Keratinocyte (primary cell): ENCODE data around the gene FAR1. TPM values are rescaled to one million over a fixed set of nuclear protein-coding genes. Genes with fewer than 3 reads are reported as not detected.
"Not testable (repeated sequence)": the region's sequence is repeated elsewhere in the genome, so short reads cannot be mapped to it uniquely, and the experiment has no call there.

Experiments used
- DNase-seq: peaks from one replicate; pipeline ENCODE4 v3.0.0-alpha.2; 2011; ENCODE audit warnings: low read depth, missing footprints, low spot score
- FAIRE-seq: peaks from 2 replicates; lab custom pipeline; 2011; peaks lifted over from hg19 to GRCh38; lab: Jason Lieb, UNC
- H2AFZ ChIP-seq: 2 replicates; pipeline ENCODE4 v1.6.0; 2012; ENCODE audit warnings: low read length, control low read depth, inconsistent platforms; ENCODE audit not compliant: control insufficient read depth
- H3K27ac ChIP-seq: 2 replicates; pipeline ENCODE4 v1.5.1; 2011; ENCODE audit warnings: low read length; ENCODE audit not compliant: control insufficient read depth, insufficient read depth
- H3K27me3 ChIP-seq: 3 replicates; pipeline ENCODE4 v1.6.0; 2011; ENCODE audit warnings: low read length; ENCODE audit not compliant: control insufficient read depth, insufficient read depth; ENCODE audit errors: extremely low read depth
- H3K36me3 ChIP-seq, 2 experiments: 2 replicates in 1 of 2; 3 replicates in 1 of 2; pipeline ENCODE4 v1.5.1; 2011; ENCODE audit warnings: low read length in 2 of 2, mild to moderate bottlenecking in 1 of 2; ENCODE audit not compliant: control insufficient read depth in 2 of 2, insufficient read depth in 2 of 2; ENCODE audit errors: extremely low read depth in 1 of 2
- H3K4me1 ChIP-seq: 3 replicates; pipeline ENCODE4 v1.5.1; 2011; ENCODE audit warnings: low read length; ENCODE audit not compliant: control insufficient read depth, insufficient read depth; ENCODE audit errors: extremely low read depth
- H3K4me2 ChIP-seq: 3 replicates; pipeline ENCODE4 v1.6.0; 2011; ENCODE audit warnings: low read depth, low read length; ENCODE audit not compliant: control insufficient read depth, insufficient read depth; ENCODE audit errors: extremely low read depth
- H3K4me3 ChIP-seq, 3 experiments: fragments of 200-600 bp in 1 of 3; sonication (generic) in 1 of 3; 2 replicates in 2 of 3; 3 replicates in 1 of 3; pipeline ENCODE4 v1.5.1; 2011 to 2016; ENCODE audit warnings: low read length in 3 of 3, mild to moderate bottlenecking in 3 of 3, control low read depth in 2 of 3, inconsistent platforms in 1 of 3, low read depth in 1 of 3, mixed read lengths in 1 of 3, mixed run types in 1 of 3, moderate library complexity in 1 of 3; ENCODE audit not compliant: control insufficient read depth in 2 of 3, insufficient read depth in 2 of 3; ENCODE audit errors: extremely low read depth in 1 of 3
- H3K79me2 ChIP-seq: 2 replicates; pipeline ENCODE4 v1.6.0; 2012; ENCODE audit warnings: low read length; ENCODE audit not compliant: control insufficient read depth, insufficient read depth
- H3K9ac ChIP-seq: 3 replicates; pipeline ENCODE4 v1.6.0; 2011; ENCODE audit warnings: low read length; ENCODE audit not compliant: control insufficient read depth, insufficient read depth; ENCODE audit errors: extremely low read depth
- H3K9me1 ChIP-seq: 3 replicates; pipeline ENCODE4 v1.6.0; 2011; ENCODE audit warnings: low read length; ENCODE audit not compliant: control insufficient read depth, insufficient read depth; ENCODE audit errors: extremely low read depth
- H3K9me3 ChIP-seq: 2 replicates; pipeline ENCODE4 v1.5.1; 2012; ENCODE audit warnings: low read depth, low read length; ENCODE audit not compliant: control insufficient read depth
- H4K20me1 ChIP-seq: 3 replicates; pipeline ENCODE4 v1.6.0; 2011; ENCODE audit warnings: low read length; ENCODE audit not compliant: control insufficient read depth, insufficient read depth; ENCODE audit errors: extremely low read depth
- EZH2 ChIP-seq: IDR thresholded peaks from one replicate; pipeline ENCODE4 v1.6.1; 2012; ENCODE audit warnings: inconsistent platforms, mild to moderate bottlenecking, low read length, moderate library complexity
- dilution Hi-C: fragments of 300-500 bp; cut with MboI; formaldehyde crosslinking; loops from one replicate; pipeline ENCODE4 v1.7.0; 2020; ENCODE audit warnings: low sequenced_read_pairs; ENCODE audit not compliant: extremely low pct_ligation_motif_present
- polyA plus RNA-seq, 5 experiments: library from polyadenylated mRNA; depleted of rRNA in 3 of 5; stranded (reverse) in 3 of 5; stranded (forward) in 1 of 5; unstranded in 1 of 5; fragments of >200 nt; gene quantifications; 1 replicate in 1 of 5; 2 replicates in 3 of 5; 3 replicates in 1 of 5; pipeline versions ENCODE4 v1.2.1 to v1.2.3, GENCODE V29; 2011 to 2012; ENCODE audit warnings: missing spikeins in 2 of 5, low read depth in 1 of 5, low replicate concordance in 1 of 5
- TF ChIP-seq, protein P1 (sequence below), 3 experiments: IDR thresholded peaks in 1 of 3; conservative IDR thresholded peaks in 1 of 3; optimal IDR thresholded peaks in 1 of 3; 2 replicates in 2 of 3; 3 replicates in 1 of 3; pipeline versions ENCODE3 to v1.5.1; 2011; ENCODE audit warnings: low read length in 3 of 3, mild to moderate bottlenecking in 3 of 3, moderate library complexity in 2 of 3, control low read depth in 1 of 3, inconsistent platforms in 1 of 3; ENCODE audit not compliant: insufficient read depth in 2 of 3; ENCODE audit errors: extremely low read depth in 1 of 3

The FAR1 gene
- polyA plus RNA-seq, 1 donor (not counting 4 experiments of a cell fraction or from before 2014, with no cell fraction given) = 140 TPM

DNA sequence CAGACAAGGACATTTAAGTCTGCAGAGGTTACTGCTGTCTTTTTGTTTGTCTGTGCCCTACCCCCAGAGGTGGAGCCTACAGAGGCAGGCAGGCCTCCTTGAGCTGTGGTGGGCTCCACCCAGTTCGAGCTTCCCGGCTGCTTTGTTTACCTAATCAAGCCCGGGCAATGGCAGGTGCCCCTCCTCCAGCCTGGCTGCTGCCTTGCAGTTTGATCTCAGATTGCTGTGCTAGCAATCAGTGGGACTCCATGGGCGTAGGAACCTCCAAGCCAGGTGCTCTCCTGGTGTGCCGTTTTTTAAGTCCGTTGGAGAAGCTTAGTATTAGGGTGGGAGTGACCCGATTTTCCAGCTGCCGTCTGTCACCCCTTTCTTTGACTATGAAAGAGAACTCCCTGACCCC lies 39.8 kb upstream of the FAR1 start:
- H3K36me3 ChIP-seq, H3K9ac ChIP-seq, H3K9me3 ChIP-seq, H3K27me3 ChIP-seq, H2AFZ ChIP-seq, H3K4me1 ChIP-seq, H3K4me2 ChIP-seq, FAIRE-seq, H3K4me3 ChIP-seq, DNase-seq, H3K9me1 ChIP-seq, dilution Hi-C loops, H3K79me2 ChIP-seq, H4K20me1 ChIP-seq, H3K27ac ChIP-seq: not testable (repeated sequence)

DNA sequence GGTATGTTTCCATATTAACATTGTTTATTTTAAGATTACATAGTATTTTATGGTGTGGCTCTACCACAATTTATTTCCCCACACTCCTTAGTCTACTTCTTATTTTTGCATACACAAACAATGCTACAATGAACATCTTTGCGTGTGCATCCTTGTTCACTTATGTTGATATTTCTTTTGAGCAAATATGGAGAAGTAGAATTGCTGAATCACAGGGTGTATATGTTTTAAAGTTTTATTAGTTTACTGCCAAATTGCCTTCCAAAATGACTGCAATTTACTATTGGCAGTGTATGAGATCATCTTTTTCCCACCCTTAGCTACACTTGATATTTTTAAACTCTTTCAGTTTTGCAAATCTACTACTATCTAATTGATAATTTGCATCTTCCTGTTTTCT lies 38.7 kb upstream of the FAR1 start:
- Histone ChIP-seq H3K4me3 (no peak overlapping the region), H3K79me2 (no peaks in the 10 kb centered on the region), H3K4me2 (no peak overlapping the region), H4K20me1 (no peaks in the 10 kb centered on the region), H3K9me1 (no peaks in the 10 kb centered on the region), H3K9me3 (no peaks in the 10 kb centered on the region), H3K4me1 (no peaks in the 10 kb centered on the region), H3K27ac (no peak overlapping the region), H3K9ac (no peak overlapping the region), H2AFZ (no peak overlapping the region), H3K27me3 (no peaks in the 10 kb centered on the region), H3K36me3 (no peaks in the 10 kb centered on the region)
- dilution Hi-C loops = no loop called here
- TF ChIP-seq, protein P1, sequence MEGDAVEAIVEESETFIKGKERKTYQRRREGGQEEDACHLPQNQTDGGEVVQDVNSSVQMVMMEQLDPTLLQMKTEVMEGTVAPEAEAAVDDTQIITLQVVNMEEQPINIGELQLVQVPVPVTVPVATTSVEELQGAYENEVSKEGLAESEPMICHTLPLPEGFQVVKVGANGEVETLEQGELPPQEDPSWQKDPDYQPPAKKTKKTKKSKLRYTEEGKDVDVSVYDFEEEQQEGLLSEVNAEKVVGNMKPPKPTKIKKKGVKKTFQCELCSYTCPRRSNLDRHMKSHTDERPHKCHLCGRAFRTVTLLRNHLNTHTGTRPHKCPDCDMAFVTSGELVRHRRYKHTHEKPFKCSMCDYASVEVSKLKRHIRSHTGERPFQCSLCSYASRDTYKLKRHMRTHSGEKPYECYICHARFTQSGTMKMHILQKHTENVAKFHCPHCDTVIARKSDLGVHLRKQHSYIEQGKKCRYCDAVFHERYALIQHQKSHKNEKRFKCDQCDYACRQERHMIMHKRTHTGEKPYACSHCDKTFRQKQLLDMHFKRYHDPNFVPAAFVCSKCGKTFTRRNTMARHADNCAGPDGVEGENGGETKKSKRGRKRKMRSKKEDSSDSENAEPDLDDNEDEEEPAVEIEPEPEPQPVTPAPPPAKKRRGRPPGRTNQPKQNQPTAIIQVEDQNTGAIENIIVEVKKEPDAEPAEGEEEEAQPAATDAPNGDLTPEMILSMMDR (optimal IDR thresholded peaks at IDR 0.05 in 1 of 3, IDR thresholded peaks at IDR 0.05 in 1 of 3, conservative IDR thresholded peaks at IDR 0.05 in 1 of 3; ENCODE audit: extremely low read depth in 1 of 3, insufficient read depth in 2 of 3, low read length in 3 of 3) = no peak
- DNase-seq = no peak
- no peak for FAIRE-seq

DNA sequence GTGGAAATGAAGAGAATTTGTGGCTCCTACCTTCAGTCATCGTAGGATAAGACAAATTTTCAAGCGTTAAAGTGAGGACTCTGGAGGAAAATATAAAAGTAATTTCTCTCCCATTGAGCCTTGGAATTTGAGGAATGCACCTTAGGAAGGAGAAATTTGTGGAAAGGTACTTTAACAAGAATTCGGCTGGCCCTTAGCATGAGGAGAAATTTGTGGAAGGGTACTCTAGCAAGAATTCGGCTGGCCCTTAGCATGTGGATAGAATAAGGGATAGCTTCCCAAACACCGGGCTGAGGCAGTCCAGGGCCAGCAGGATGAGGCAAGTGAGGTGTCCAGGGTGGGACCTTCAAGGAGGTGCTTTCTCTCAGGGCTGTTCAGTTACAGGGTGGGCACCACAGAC lies 33.2 kb upstream of the FAR1 start:
- Histone ChIP-seq H3K36me3 (no peaks in the 10 kb centered on the region), H3K9me3 (no peaks in the 10 kb centered on the region), H3K9ac (no peak overlapping the region), H2AFZ (no peak overlapping the region), H3K4me2 (no peak overlapping the region), H3K27me3 (peaks cover 13% of the 10 kb centered on the region), H3K4me3 (no peak overlapping the region), H4K20me1 (no peaks in the 10 kb centered on the region), H3K79me2 (no peaks in the 10 kb centered on the region), H3K4me1 (no peaks in the 10 kb centered on the region), H3K9me1 (no peaks in the 10 kb centered on the region), H3K27ac (no peak overlapping the region)
- DNase-seq = no peak
- TF ChIP-seq, protein P1 (optimal IDR thresholded peaks at IDR 0.05 in 1 of 3, IDR thresholded peaks at IDR 0.05 in 1 of 3, conservative IDR thresholded peaks at IDR 0.05 in 1 of 3; ENCODE audit: extremely low read depth in 1 of 3, insufficient read depth in 2 of 3, low read length in 3 of 3) = no peak
- no peak for TF ChIP-seq EZH2
- FAIRE-seq = no peak
- dilution Hi-C loops = no loop called here
